Measurements from ENCODE around the gene ADCY7. TPM values are rescaled to one million over a fixed set of nuclear protein-coding genes. Genes with fewer than 3 reads are reported as not detected.

Gene ADCY7
- total RNA-seq, 1 experiment from 2014 or later = 4.0 TPM

DNA sequence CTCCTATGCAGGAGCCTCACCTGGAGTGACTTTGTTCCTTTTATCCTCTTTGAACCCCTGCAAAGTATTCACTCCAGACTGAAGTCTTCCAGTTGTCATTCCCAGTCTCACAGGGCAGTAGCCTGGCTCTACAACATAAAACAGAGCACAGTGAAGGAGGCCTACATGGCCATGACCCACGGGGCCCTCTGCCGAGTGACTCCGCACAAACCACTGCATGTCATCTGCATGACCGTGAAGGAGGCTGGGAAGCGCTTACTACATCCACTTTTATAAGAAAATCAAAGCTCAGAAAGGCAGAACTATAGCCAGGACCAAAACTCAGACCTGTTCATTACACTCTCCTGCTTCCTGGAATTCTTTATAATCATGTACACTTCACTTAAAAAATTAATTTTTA lies 59.9 kb downstream of the ADCY7 start:
- H3T11ph ChIP-seq (ENCODE audit: low read length) = no peak overlapping the region
- H3K23me2 ChIP-seq (ENCODE audit: insufficient read length, low read depth, low read length, poor library complexity, severe bottlenecking) = no peaks in the 10 kb centered on the region
- H4K91ac ChIP-seq (ENCODE audit: insufficient read length, low read depth, low read length) = no peak overlapping the region
- Mint-ChIP-seq H3K27me3 (ENCODE audit: low read depth) (no peaks in the 10 kb centered on the region), H3K27ac (no peak overlapping the region), H3K4me3 (no peak overlapping the region), H3K36me3 (ENCODE audit: insufficient read depth in 1 of 3, low read depth in 3 of 3) (peaks cover 18 to 70% (median 54%) of the 10 kb centered on the region in 3 experiments; a peak in 6 of 7 replicates), H3K9me3 (no peaks in the 10 kb centered on the region), H3K4me1 (peaks cover 3 to 10% of the 10 kb centered on the region in 2 experiments; a peak in 3 of 4 replicates)
- H3K4me1 ChIP-seq (ENCODE audit: insufficient read depth, low read length) = no peaks in the 10 kb centered on the region
- no peaks in the 10 kb centered on the region for H3K79me1 ChIP-seq (ENCODE audit: insufficient read depth, low read depth, low read length, poor library complexity, severe bottlenecking)
- H4K8ac ChIP-seq (replicated peaks; ENCODE audit: insufficient read length, low read depth, low read length) = no peak overlapping the region
- WGBS (ENCODE audit: extremely low coverage, insufficient read length, low lambda C conversion rate) = no CpG with 5 or more reads among the region's 5 CpGs
- H2BK15ac ChIP-seq (ENCODE audit: low read depth, low read length) = no peak overlapping the region
- no peak overlapping the region for H4K5ac ChIP-seq (ENCODE audit: insufficient read length, low read depth, low read length)
- no peak overlapping the region for H3K23ac ChIP-seq (ENCODE audit: insufficient read length, low read depth, low read length)
- TF ChIP-seq, protein P1, sequence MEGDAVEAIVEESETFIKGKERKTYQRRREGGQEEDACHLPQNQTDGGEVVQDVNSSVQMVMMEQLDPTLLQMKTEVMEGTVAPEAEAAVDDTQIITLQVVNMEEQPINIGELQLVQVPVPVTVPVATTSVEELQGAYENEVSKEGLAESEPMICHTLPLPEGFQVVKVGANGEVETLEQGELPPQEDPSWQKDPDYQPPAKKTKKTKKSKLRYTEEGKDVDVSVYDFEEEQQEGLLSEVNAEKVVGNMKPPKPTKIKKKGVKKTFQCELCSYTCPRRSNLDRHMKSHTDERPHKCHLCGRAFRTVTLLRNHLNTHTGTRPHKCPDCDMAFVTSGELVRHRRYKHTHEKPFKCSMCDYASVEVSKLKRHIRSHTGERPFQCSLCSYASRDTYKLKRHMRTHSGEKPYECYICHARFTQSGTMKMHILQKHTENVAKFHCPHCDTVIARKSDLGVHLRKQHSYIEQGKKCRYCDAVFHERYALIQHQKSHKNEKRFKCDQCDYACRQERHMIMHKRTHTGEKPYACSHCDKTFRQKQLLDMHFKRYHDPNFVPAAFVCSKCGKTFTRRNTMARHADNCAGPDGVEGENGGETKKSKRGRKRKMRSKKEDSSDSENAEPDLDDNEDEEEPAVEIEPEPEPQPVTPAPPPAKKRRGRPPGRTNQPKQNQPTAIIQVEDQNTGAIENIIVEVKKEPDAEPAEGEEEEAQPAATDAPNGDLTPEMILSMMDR (conservative IDR thresholded peaks at IDR 0.05) = no peak
- no peak overlapping the region for H3K27ac ChIP-seq (ENCODE audit: insufficient read length, low read depth, low read length)
- no peaks in the 10 kb centered on the region for H3K79me2 ChIP-seq (ENCODE audit: insufficient read depth, low read length)
- no peak overlapping the region for H2BK120ac ChIP-seq (ENCODE audit: low read depth, low read length, poor library complexity, severe bottlenecking)
- no peak overlapping the region for H2AFZ ChIP-seq (ENCODE audit: low read length)
- no peak overlapping the region for H3K9ac ChIP-seq (ENCODE audit: extremely low read depth, insufficient read length, low read length)
- no peak for DNase-seq
- no peak overlapping the region for H3K18ac ChIP-seq (ENCODE audit: insufficient read length, low read depth, low read length)
- no peak overlapping the region for H3K4ac ChIP-seq (ENCODE audit: low read depth, low read length)
- H2BK20ac ChIP-seq (ENCODE audit: low read depth, low read length, poor library complexity, severe bottlenecking) = no peak overlapping the region
- H4K20me1 ChIP-seq (ENCODE audit: control insufficient read depth, insufficient read depth, insufficient read length) = no peaks in the 10 kb centered on the region
- H3K14ac ChIP-seq (ENCODE audit: insufficient read depth, low read length) = no peak overlapping the region
- H2BK12ac ChIP-seq (ENCODE audit: insufficient read length, low read depth, low read length) = no peak overlapping the region
- H2AK5ac ChIP-seq (ENCODE audit: insufficient read length, low read length) = no peak overlapping the region
- no peak overlapping the region for H3K56ac ChIP-seq (ENCODE audit: insufficient read length, low read depth, low read length)
- H3K9me3 ChIP-seq (ENCODE audit: control insufficient read depth, low read depth, low read length) = no peaks in the 10 kb centered on the region
- no peak overlapping the region for H3K4me2 ChIP-seq (ENCODE audit: insufficient read depth, insufficient read length, low read length)
- H3K27me3 ChIP-seq (ENCODE audit: insufficient read depth, low read length) = no peaks in the 10 kb centered on the region
- H2BK5ac ChIP-seq (ENCODE audit: insufficient read length, low read length) = no peak overlapping the region

Data from H9 (cell line).